Urothelium cell line (cell line): Measurements from ENCODE around the gene SLC7A6OS.

Source experiments
- DNase-seq: peaks from one replicate; pipeline ENCODE4 v3.0.0; 2011; ENCODE audit warnings: low spot score, mixed read lengths
- FAIRE-seq: peaks from 2 replicates; lab custom pipeline; 2011; peaks lifted over from hg19 to GRCh38; lab: Jason Lieb, UNC

Gene SLC7A6OS

GRCh38 chr16:68283346-68283745 is 27.4 kb downstream of the SLC7A6OS start:
- FAIRE-seq (no peak), DNase-seq (no peak)

GRCh38 chr16:68282064-68282452 is 28.7 kb downstream of the SLC7A6OS start:
- DNase-seq: no peak
- no peak for FAIRE-seq

GRCh38 chr16:68281368-68282063 is 29.2 kb downstream of the SLC7A6OS start:
- DNase-seq: no peak
- FAIRE-seq: no peak

GRCh38 chr16:68279726-68280558 is 30.8 kb downstream of the SLC7A6OS start:
- DNase-seq: no peak
- FAIRE-seq: no peak

- DNase-seq (no peak), FAIRE-seq (no peak)
Observed at GRCh38 chr16:68276223-68276622, 34.5 kb downstream of the SLC7A6OS start.

- no peak for DNase-seq
- no peak for FAIRE-seq
Observed at GRCh38 chr16:68275611-68276191, 35.0 kb downstream of the SLC7A6OS start.

GRCh38 chr16:68274441-68274840 is 36.3 kb downstream of the SLC7A6OS start:
- DNase-seq (no peak), FAIRE-seq (no peak)

GRCh38 chr16:68273896-68274295 is 36.9 kb downstream of the SLC7A6OS start:
- DNase-seq (no peak), FAIRE-seq (no peak)

GRCh38 chr16:68273459-68273858 is 37.3 kb downstream of the SLC7A6OS start:
- DNase-seq (no peak), FAIRE-seq (no peak)

GRCh38 chr16:68272507-68273209 is 38.1 kb downstream of the SLC7A6OS start:
- FAIRE-seq (no peak), DNase-seq (no peak)

GRCh38 chr16:68270353-68270752 is 40.4 kb downstream of the SLC7A6OS start:
- DNase-seq (no peak), FAIRE-seq (no peak)

- no peak for FAIRE-seq
- DNase-seq: no peak
Observed at GRCh38 chr16:68269793-68270192, 41.0 kb downstream of the SLC7A6OS start.

GRCh38 chr16:68267612-68268405 is 42.9 kb downstream of the SLC7A6OS start:
- no peak for FAIRE-seq
- DNase-seq: no peak

GRCh38 chr16:68265078-68265920 is 45.4 kb downstream of the SLC7A6OS start:
- no peak for FAIRE-seq
- peak; percentile 68 for DNase-seq

GRCh38 chr16:68264128-68265077 is 46.3 kb downstream of the SLC7A6OS start, which contains the start of gene SLC7A6:
Gene SLC7A6 (plus strand): TSS chr16:68264526. CDS start chr16:68274727, 10,201 bp downstream.
- FAIRE-seq (peak; percentile 40), DNase-seq (peak; percentile 92)

GRCh38 chr16:68263559-68264127 is 47.1 kb downstream of the SLC7A6OS start:
- FAIRE-seq (no peak), DNase-seq (no peak)

GRCh38 chr16:68259007-68259825 is 51.5 kb downstream of the SLC7A6OS start:
- FAIRE-seq: no peak
- DNase-seq: no peak
